Memory B cell (primary cell): Measurements from ENCODE around the gene LIMK2.

Source experiments
- ATAC-seq: fragments of 150-1000 bp; cut with Tn5 transposase; 2 replicates; pipeline ENCODE4 v1.10.0; 2021; ENCODE audit warnings: low read depth, mild to moderate bottlenecking, moderate library complexity
- DNase-seq, 2 donors: peaks; one replicate each; pipeline ENCODE4 v3.0.0; 2022; ENCODE audit warnings: low spot score in 2 of 2
- H3K27ac Mint-ChIP-seq: one replicate; pipeline ENCODE4 v1.8.0; 2022; ENCODE audit warnings: mild to moderate bottlenecking, moderate library complexity, mixed read lengths
- H3K27me3 Mint-ChIP-seq: one replicate; pipeline ENCODE4 v1.8.0; 2022; ENCODE audit warnings: mixed read lengths
- H3K36me3 Mint-ChIP-seq: one replicate; pipeline ENCODE4 v1.8.0; 2022; ENCODE audit warnings: mild to moderate bottlenecking, mixed read lengths
- H3K4me1 Mint-ChIP-seq: one replicate; pipeline ENCODE4 v1.8.0; 2022; ENCODE audit warnings: mixed read lengths
- H3K4me3 Mint-ChIP-seq: one replicate; pipeline ENCODE4 v1.8.0; 2022; ENCODE audit warnings: mild to moderate bottlenecking, moderate library complexity, mixed read lengths
- H3K9me3 Mint-ChIP-seq: one replicate; pipeline ENCODE4 v1.8.0; 2022; ENCODE audit warnings: mixed read lengths

The LIMK2 gene

GRCh38 chr22:31327806-31328543 lies 115.9 kb downstream of the LIMK2 start:
- ATAC-seq: no peak

GRCh38 chr22:31328544-31328960 lies 116.5 kb downstream of the LIMK2 start:
- H3K4me1 Mint-ChIP-seq: peaks cover 2% of the 10 kb centered on the region
- peaks cover 49% of the 10 kb centered on the region for H3K36me3 Mint-ChIP-seq
- H3K27ac Mint-ChIP-seq: no peak overlapping the region

More at GRCh38 chr22:31327806-31328543, 115.9 kb downstream of the LIMK2 start:
- Mint-ChIP-seq H3K27me3 (no peaks in the 10 kb centered on the region), H3K9me3 (no peaks in the 10 kb centered on the region), H3K4me3 (no peak overlapping the region), H3K27ac (no peak overlapping the region), H3K4me1 (peaks cover 2% of the 10 kb centered on the region), H3K36me3 (peaks cover 44% of the 10 kb centered on the region)
- DNase-seq: no peak

GRCh38 chr22:31329029-31329428 lies 116.9 kb downstream of the LIMK2 start:
- DNase-seq (no peak), ATAC-seq (no peak)
- Mint-ChIP-seq H3K4me1 (peaks cover 4% of the 10 kb centered on the region), H3K27me3 (no peaks in the 10 kb centered on the region), H3K4me3 (no peak overlapping the region), H3K27ac (no peak overlapping the region), H3K36me3 (peaks cover 52% of the 10 kb centered on the region), H3K9me3 (no peaks in the 10 kb centered on the region)

More at GRCh38 chr22:31328544-31328960, 116.5 kb downstream of the LIMK2 start:
- Mint-ChIP-seq H3K27me3 (no peaks in the 10 kb centered on the region), H3K4me3 (no peak overlapping the region), H3K9me3 (no peaks in the 10 kb centered on the region)
- DNase-seq (no peak), ATAC-seq (no peak)
